K562 (cell line): Measurements from ENCODE around the gene TTC23L. TPM values are rescaled to one million over a fixed set of nuclear protein-coding genes. Genes with fewer than 3 reads are reported as not detected.

ENCODE experiments used
- GATAD2A ChIP-seq: fragments of 450-650 bp; IDR thresholded peaks from 2 replicates; pipeline ENCODE4 v1.6.1; 2017
- HOMEZ ChIP-seq: fragments of 250-450 bp; sonication (Bioruptor Pico); IDR thresholded peaks from 2 replicates; pipeline ENCODE4 v1.4.0; 2020; ENCODE audit warnings: mild to moderate bottlenecking, moderate library complexity
- JUND ChIP-seq, 2 experiments: IDR thresholded peaks; 2 replicates in 1 of 2; 3 replicates in 1 of 2; pipeline ENCODE4 v1.6.1; 2011; ENCODE audit warnings: borderline replicate concordance in 2 of 2, low read depth in 2 of 2, low read length in 2 of 2, improper control_type of control experiment in 1 of 2, missing biosample characterization in 1 of 2, missing genetic modification characterization in 1 of 2, missing genetic modification reagents in 1 of 2
- KLF6 ChIP-seq: fragments of 250-450 bp; sonication (Bioruptor Pico); IDR thresholded peaks from 2 replicates; pipeline ENCODE4 v1.4.0; 2020; ENCODE audit warnings: mild to moderate bottlenecking, moderate library complexity, borderline replicate concordance
- MAFG ChIP-seq: fragments of 450-650 bp; conservative IDR thresholded peaks from 2 replicates; pipeline ENCODE4 v1.6.1; 2016; ENCODE audit warnings: missing genetic modification characterization, missing compliant biosample characterization
- MCM2 ChIP-seq: fragments of 450-650 bp; IDR thresholded peaks from 2 replicates; pipeline ENCODE4 v1.6.1; 2017; ENCODE audit warnings: low read depth, mild to moderate bottlenecking
- MECOM ChIP-seq: fragments of 250-450 bp; sonication (Bioruptor Pico); IDR thresholded peaks from 2 replicates; pipeline ENCODE4 v1.8.0; 2022; ENCODE audit warnings: inconsistent platforms
- PHF20 ChIP-seq: fragments of 450-650 bp; IDR thresholded peaks from 2 replicates; pipeline ENCODE4 v1.6.1; 2018; ENCODE audit not compliant: partially characterized antibody
- RBFOX2 ChIP-seq: fragments of 200-400 bp; formaldehyde crosslinking; IDR thresholded peaks from 2 replicates; pipeline ENCODE4 v1.6.1; 2017; ENCODE audit warnings: low read depth, mild to moderate bottlenecking, low read length, moderate library complexity
- SIRT6 ChIP-seq: IDR thresholded peaks from one replicate; pipeline ENCODE4 v1.6.1; 2012; ENCODE audit warnings: low read depth, mild to moderate bottlenecking, control low read depth, inconsistent platforms, low read length, moderate library complexity
- SMC3 ChIP-seq: conservative IDR thresholded peaks from 2 replicates; pipeline ENCODE4 v1.6.1; 2011; ENCODE audit warnings: low read depth, low read length, improper control_type of control experiment; ENCODE audit not compliant: insufficient read depth
- SREBF2 ChIP-seq: sonication (generic); formaldehyde crosslinking; IDR thresholded peaks from 2 replicates; pipeline ENCODE4 v1.4.0; 2020; ENCODE audit warnings: mild to moderate bottlenecking, missing genetic modification reagents
- STAT5B ChIP-seq: fragments of 250-450 bp; sonication (Bioruptor Pico); IDR thresholded peaks from 2 replicates; pipeline ENCODE4 v1.8.0; 2021; ENCODE audit warnings: mild to moderate bottlenecking, inconsistent platforms
- TCF3 ChIP-seq: sonication (generic); formaldehyde crosslinking; IDR thresholded peaks from 2 replicates; pipeline ENCODE4 v1.4.0; 2020; ENCODE audit warnings: mild to moderate bottlenecking, missing genetic modification reagents
- TOE1 ChIP-seq, 2 experiments: fragments of 450-650 bp in 1 of 2; sonication (generic) in 1 of 2; formaldehyde crosslinking in 1 of 2; IDR thresholded peaks; 2 replicates each; pipeline versions ENCODE4 v1.7.1 to v1.8.0; 2016 to 2022; ENCODE audit warnings: borderline replicate concordance in 2 of 2, mild to moderate bottlenecking in 2 of 2, antibody characterized with exemption in 1 of 2, inconsistent platforms in 1 of 2, low read depth in 1 of 2, missing genetic modification reagents in 1 of 2, moderate library complexity in 1 of 2
- ZBED1 ChIP-seq: IDR thresholded peaks from 2 replicates; pipeline ENCODE4 v1.6.1; 2014
- ZKSCAN8 ChIP-seq: fragments of 200-800 bp; sonication (Bioruptor generic); IDR thresholded peaks from 2 replicates; pipeline ENCODE4 v1.6.1; 2016; ENCODE audit warnings: missing genetic modification characterization, missing compliant biosample characterization
- ZNF133 ChIP-seq: fragments of 250-450 bp; sonication (Bioruptor Pico); IDR thresholded peaks from 2 replicates; pipeline ENCODE4 v1.4.0; 2020; ENCODE audit warnings: mild to moderate bottlenecking
- ZNF146 ChIP-seq: IDR thresholded peaks from one replicate; pipeline ENCODE4 v1.6.1; 2018; ENCODE audit warnings: missing compliant biosample characterization; ENCODE audit not compliant: unreplicated experiment
- polyA plus RNA-seq, 8 experiments: library from polyadenylated mRNA; depleted of rRNA in 4 of 8; stranded (reverse) in 5 of 8; unstranded in 3 of 8; fragments of >200 nt; fragmentation: Nextera tagmentation in 2 of 8; fragmentation: Illumina TruSeq in 1 of 8; extraction: Ambion mirVana in 2 of 8; extraction: Trizol in 1 of 8; gene quantifications; 2 replicates each; pipeline versions ENCODE4 v1.2.1 to v1.2.3, GENCODE V29; 2011 to 2014; ENCODE audit warnings: inconsistent platforms in 1 of 8, missing spikeins in 1 of 8
- total RNA-seq, 7 experiments: library from RNA; depleted of rRNA in 6 of 7; stranded (reverse); fragments of >200 nt in 6 of 7; fragmentation: Illumina TruSeq in 2 of 7; extraction: Trizol in 2 of 7; gene quantifications; 2 replicates each; pipeline versions ENCODE4 v1.2.1 to v1.2.3, GENCODE V29; 2011 to 2021; ENCODE audit warnings: low replicate concordance in 1 of 7
- TF ChIP-seq, protein P1 (sequence below): sonication (generic); formaldehyde crosslinking; IDR thresholded peaks from 2 replicates; pipeline ENCODE4 v1.8.0; 2023; ENCODE audit warnings: mild to moderate bottlenecking, missing genetic modification reagents
- TF ChIP-seq, protein P2 (sequence below): fragments of 450-650 bp; IDR thresholded peaks from one replicate; pipeline ENCODE4 v1.6.1; 2018; ENCODE audit warnings: mild to moderate bottlenecking, moderate library complexity; ENCODE audit not compliant: partially characterized antibody

Gene TTC23L
- total and polyA plus RNA-seq, 9 of the 15 experiments (the other 6 are each of a cell fraction or from before 2014, with no cell fraction given): 0.03 to 0.32 (median 0.14) TPM; not detected in 2

- TF ChIP-seq JUND (IDR thresholded peaks at IDR 0.05; ENCODE audit: borderline replicate concordance, low read depth, low read length) (no peak), JUND (tag; IDR thresholded peaks at IDR 0.05; ENCODE audit: borderline replicate concordance, low read depth, low read length) (no peak), HOMEZ (CRISPR knock-in tag) (no peak), MECOM (CRISPR knock-in tag) (no peak), ZNF133 (CRISPR knock-in tag) (no peak), TCF3 (CRISPR knock-in tag) (no peak), TOE1 (IDR thresholded peaks at IDR 0.05; ENCODE audit: borderline replicate concordance) (peak; percentile 48; the same call in 1 of the 2 replicates), TOE1 (CRISPR knock-in tag; IDR thresholded peaks at IDR 0.05; ENCODE audit: borderline replicate concordance, low read depth) (no peak), ZNF146 (CRISPR knock-in tag) (no peak), STAT5B (CRISPR knock-in tag) (no peak), SMC3 (no peak), ZKSCAN8 (CRISPR knock-in tag) (no peak), RBFOX2 (peak; percentile 87), SIRT6 (no peak), MCM2 (no peak), KLF6 (CRISPR knock-in tag) (no peak), ZBED1 (no peak), SREBF2 (no peak), MAFG (tag) (no peak), GATAD2A (0 out of 2 replicates have a peak, but pooled peaks have one; percentile 47), PHF20 (peak; percentile 44)
- TF ChIP-seq, protein P1, sequence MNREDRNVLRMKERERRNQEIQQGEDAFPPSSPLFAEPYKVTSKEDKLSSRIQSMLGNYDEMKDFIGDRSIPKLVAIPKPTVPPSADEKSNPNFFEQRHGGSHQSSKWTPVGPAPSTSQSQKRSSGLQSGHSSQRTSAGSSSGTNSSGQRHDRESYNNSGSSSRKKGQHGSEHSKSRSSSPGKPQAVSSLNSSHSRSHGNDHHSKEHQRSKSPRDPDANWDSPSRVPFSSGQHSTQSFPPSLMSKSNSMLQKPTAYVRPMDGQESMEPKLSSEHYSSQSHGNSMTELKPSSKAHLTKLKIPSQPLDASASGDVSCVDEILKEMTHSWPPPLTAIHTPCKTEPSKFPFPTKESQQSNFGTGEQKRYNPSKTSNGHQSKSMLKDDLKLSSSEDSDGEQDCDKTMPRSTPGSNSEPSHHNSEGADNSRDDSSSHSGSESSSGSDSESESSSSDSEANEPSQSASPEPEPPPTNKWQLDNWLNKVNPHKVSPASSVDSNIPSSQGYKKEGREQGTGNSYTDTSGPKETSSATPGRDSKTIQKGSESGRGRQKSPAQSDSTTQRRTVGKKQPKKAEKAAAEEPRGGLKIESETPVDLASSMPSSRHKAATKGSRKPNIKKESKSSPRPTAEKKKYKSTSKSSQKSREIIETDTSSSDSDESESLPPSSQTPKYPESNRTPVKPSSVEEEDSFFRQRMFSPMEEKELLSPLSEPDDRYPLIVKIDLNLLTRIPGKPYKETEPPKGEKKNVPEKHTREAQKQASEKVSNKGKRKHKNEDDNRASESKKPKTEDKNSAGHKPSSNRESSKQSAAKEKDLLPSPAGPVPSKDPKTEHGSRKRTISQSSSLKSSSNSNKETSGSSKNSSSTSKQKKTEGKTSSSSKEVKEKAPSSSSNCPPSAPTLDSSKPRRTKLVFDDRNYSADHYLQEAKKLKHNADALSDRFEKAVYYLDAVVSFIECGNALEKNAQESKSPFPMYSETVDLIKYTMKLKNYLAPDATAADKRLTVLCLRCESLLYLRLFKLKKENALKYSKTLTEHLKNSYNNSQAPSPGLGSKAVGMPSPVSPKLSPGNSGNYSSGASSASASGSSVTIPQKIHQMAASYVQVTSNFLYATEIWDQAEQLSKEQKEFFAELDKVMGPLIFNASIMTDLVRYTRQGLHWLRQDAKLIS: 0 out of 2 replicates have a peak, but pooled peaks have one; percentile 61
- TF ChIP-seq, protein P2, sequence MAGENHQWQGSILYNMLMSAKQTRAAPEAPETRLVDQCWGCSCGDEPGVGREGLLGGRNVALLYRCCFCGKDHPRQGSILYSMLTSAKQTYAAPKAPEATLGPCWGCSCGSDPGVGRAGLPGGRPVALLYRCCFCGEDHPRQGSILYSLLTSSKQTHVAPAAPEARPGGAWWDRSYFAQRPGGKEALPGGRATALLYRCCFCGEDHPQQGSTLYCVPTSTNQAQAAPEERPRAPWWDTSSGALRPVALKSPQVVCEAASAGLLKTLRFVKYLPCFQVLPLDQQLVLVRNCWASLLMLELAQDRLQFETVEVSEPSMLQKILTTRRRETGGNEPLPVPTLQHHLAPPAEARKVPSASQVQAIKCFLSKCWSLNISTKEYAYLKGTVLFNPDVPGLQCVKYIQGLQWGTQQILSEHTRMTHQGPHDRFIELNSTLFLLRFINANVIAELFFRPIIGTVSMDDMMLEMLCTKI: no peak
Measured at GRCh38 chr5:34929720-34930461, 90.9 kb downstream of the TTC23L start (continued).
